Neural cell (in vitro differentiated cells): ENCODE measurements around the gene PREPL.

Source experiments
- CTCF ChIP-seq: fragments of 450-650 bp; IDR thresholded peaks from 2 replicates; pipeline ENCODE4 v1.5.1; 2014; ENCODE audit warnings: antibody characterized with exemption, mild to moderate bottlenecking, moderate library complexity; ENCODE audit not compliant: poor library complexity, severe bottlenecking
- EP300 ChIP-seq: fragments of 450-650 bp; conservative IDR thresholded peaks from 2 replicates; pipeline ENCODE4 v1.6.1; 2014; ENCODE audit warnings: antibody characterized with exemption, mild to moderate bottlenecking, moderate library complexity; ENCODE audit not compliant: poor library complexity, severe bottlenecking
- EZH2 ChIP-seq: fragments of 200-600, 300-800 bp; shearing (Covaris generic), sonication (generic); IDR thresholded peaks from 2 replicates; pipeline ENCODE4 v1.6.1; 2014; ENCODE audit warnings: antibody characterized with exemption, low read length, borderline replicate concordance, mild to moderate bottlenecking; ENCODE audit not compliant: insufficient read depth, poor library complexity, severe bottlenecking
- MXI1 ChIP-seq: fragments of 450-650 bp; conservative IDR thresholded peaks from 2 replicates; pipeline ENCODE4 v1.6.1; 2014; ENCODE audit warnings: antibody characterized with exemption, mild to moderate bottlenecking; ENCODE audit not compliant: poor library complexity, severe bottlenecking
- POLR2AphosphoS5 ChIP-seq: IDR thresholded peaks from 2 replicates; pipeline ENCODE4 v1.6.1; 2012
- RAD21 ChIP-seq: fragments of 450-650 bp; conservative IDR thresholded peaks from 2 replicates; pipeline ENCODE4 v1.6.1; 2014; ENCODE audit warnings: antibody characterized with exemption, mild to moderate bottlenecking, moderate library complexity
- TAF1 ChIP-seq: IDR thresholded peaks from 2 replicates; pipeline ENCODE4 v1.6.1; 2012; ENCODE audit warnings: low read depth

GRCh38 chr2:44297431-44297830, 63.9 kb downstream of the PREPL start:
- TF ChIP-seq CTCF, result no peak
- TF ChIP-seq TAF1, result no peak
- no peak for TF ChIP-seq MXI1
- no peak for TF ChIP-seq POLR2AphosphoS5
- TF ChIP-seq EP300, result no peak
- TF ChIP-seq RAD21, result no peak
- no peak for TF ChIP-seq EZH2
